HG03378 (cell line): ENCODE data around the gene OR2T3.
"Not testable (repeated sequence)": the region's sequence is repeated elsewhere in the genome, so short reads cannot be mapped to it uniquely, and the experiment has no call there.

ENCODE experiments used
- ATAC-seq: cut with Tn5 transposase; IDR thresholded peaks from one replicate; pipeline ENCODE4 v1.9.1; 2021; ENCODE audit warnings: mild to moderate bottlenecking, moderate library complexity; ENCODE audit not compliant: unreplicated experiment

Gene OR2T3

DNA sequence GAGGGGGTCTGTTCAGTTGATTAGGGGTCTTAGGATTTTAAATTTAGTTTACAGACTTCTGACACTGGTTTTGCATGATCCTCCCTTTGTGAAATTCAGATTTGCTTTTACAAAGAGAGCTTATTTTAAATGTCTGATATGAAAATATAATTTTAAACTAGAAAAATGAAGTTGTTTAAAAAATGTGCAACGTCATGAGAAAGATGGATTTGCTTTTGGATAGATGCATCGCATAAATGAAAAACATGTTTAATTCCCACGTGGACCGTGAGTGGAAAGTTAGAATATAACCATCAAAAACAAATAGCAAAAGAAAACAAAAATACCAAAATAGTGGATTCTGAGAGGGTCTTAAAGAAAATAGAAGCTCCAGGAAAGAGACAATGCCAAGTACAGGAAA, 2.0 kb upstream of the OR2T3 start:
- ATAC-seq: no peak

DNA sequence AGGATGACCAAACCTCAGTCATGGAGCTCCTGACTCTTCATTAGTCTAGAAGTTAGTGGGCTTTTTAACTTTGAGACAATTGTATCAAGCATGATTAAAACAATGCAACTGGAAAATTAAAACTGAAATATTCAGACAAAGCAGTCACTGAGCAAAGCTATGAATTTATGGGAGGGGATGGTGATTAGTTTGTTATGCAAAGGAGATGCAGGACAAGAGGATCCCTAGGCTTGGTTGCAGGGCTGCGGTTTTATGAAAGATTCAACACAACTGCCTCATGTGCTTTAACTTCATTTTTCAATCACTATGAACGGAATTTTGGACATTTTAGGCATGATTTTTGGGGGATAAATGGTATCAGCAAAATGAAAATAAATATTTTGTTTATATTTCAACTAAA, 1.0 kb upstream of the OR2T3 start:
- ATAC-seq: not testable (repeated sequence)

DNA sequence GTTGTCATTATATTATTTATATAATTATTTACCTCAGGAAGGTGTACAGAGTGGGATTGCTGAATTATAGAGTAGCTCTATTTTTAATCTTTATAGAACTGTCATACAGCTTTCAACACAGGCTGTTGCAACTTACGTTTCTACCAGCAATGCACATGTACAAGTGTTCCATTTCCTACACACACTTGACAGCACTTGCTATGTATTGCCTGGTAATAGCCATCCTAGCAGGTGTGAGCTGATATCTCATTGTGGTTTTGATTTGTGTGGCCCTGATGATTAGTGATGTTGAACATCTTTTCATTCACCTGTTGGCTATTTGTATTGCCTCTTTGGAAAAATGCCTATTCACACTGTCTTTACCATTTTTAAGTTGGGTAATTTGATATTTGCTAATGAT, 2.5 kb downstream of the OR2T3 start:
- ATAC-seq: peak; percentile 84

DNA sequence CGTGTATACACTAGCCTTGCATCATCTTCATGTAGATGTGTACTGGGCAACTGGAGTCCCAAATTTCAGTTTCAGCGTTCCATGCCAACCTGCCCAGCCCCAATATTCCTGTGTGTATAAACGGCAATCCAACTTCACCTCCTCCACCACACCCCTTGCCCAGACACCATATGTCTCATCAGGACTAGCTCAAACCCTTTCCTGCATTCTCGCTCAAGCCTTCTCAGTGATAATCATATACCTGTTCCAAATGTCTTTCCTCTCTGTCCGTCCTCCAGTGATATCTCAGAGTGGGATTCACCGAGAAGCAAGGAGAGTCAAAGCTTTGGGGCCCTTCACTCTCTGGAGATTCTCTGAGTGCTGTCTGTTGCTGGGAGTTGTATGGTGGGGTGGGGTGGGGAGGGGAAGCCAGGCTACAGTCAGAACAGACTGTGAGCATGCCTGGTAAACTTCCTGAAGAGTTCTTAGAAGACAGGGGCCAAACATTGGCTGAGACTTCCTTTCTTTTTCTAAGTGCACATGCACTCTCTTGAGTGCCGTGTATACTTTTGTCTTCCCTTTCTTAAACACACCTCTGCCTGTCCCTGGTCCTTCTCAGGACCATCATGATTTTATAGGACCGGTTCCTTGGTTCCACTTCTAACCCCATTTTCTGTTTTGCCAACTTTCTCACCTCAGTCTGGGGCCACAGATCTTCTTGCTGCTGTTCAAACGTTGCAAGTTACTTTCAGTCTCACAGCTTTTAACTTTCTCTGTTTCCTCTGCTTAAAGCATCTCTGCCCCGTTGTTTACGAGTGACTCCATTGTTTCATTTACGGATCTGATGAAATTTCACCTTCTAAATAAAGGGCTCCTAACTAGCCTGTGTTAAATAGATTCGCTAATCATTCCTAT, 8.8 kb downstream of the OR2T3 start:
- ATAC-seq: peak; percentile 70

DNA sequence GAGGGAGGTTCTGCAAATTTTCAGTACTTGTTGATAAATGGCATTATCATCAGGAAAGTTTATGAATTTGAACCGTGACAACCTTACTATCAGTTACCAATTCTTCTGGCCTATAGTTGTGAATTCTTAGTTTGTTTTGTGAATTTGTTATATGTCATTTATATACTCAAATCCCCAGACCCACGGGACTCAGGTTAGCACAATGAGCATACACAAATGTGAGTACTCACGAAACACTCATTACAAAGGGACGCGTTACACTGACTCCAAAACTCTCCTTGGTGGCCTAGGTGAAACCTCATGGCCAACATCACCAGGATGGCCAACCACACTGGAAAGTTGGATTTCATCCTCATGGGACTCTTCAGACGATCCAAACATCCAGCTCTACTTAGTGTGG, 15.1 kb downstream of the OR2T3 start, which contains the start of gene OR2T5:
Gene OR2T5 (plus strand): TSS at position 301 of the 400 bp plus-strand sequence. CDS start 0 bp downstream, at position 301.
- ATAC-seq: not testable (repeated sequence)

DNA sequence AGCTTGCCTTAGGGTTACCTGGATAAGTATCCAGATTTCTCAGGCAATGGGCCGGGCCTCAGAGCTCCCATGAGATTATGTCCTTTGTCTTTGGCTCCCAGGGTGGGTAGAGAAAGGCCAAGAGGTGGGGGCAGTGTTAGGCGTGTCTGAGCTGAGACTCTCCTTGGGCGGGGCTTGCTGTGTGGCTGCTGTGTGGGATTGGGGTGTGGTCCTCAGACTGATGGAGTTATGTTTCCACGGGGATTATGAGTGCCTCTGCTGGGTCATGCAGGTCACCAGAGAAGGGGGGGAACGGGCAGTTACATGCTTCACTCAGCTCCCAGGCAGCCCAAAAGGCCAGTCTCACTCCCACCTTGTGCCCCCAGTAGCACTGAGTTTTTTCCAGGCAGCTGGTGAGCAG, 23.5 kb downstream of the OR2T3 start:
- not testable (repeated sequence) for ATAC-seq

GRCh38 chr1:248500305-248501035, 27.3 kb downstream of the OR2T3 start:
- ATAC-seq: not testable (repeated sequence)

DNA sequence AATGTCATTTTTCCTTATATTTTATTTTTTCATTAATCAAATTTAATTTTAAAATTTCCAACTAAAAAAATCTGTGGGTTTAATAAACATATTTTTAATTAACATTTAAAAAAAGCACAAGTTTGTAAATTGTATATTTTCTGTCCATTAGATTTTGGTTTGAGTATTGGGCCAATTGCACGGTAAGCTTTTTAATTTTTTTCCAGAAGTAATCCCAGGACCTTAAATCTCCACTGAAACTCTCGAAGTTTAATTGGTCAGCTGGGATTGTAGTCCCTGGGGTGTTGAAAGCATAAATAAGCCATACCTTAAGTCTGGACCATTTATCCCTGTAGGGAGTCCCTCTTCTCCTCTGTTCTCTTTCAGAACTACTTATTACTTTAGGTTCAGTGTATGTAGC, 34.6 kb downstream of the OR2T3 start, which contains the start of gene OR2G6:
Gene OR2G6 (plus strand): TSS at position 301 of the 400 bp plus-strand sequence. CDS start 13,574 bp downstream, outside the sequence.
- not testable (repeated sequence) for ATAC-seq

- ATAC-seq: peak; percentile 82
These were observed 37.1 kb downstream of the OR2T3 start for GRCh38 chr1:248510217-248510616.

GRCh38 chr1:248521856-248522255, 48.7 kb downstream of the OR2T3 start:
- ATAC-seq: no peak
